ENCODE data around the gene ZBTB49. TPM values are rescaled to one million over a fixed set of nuclear protein-coding genes. Genes with fewer than 3 reads are reported as not detected.

The ZBTB49 gene
- total RNA-seq, 1 donor from 2014 or later: 4.9 TPM

DNA sequence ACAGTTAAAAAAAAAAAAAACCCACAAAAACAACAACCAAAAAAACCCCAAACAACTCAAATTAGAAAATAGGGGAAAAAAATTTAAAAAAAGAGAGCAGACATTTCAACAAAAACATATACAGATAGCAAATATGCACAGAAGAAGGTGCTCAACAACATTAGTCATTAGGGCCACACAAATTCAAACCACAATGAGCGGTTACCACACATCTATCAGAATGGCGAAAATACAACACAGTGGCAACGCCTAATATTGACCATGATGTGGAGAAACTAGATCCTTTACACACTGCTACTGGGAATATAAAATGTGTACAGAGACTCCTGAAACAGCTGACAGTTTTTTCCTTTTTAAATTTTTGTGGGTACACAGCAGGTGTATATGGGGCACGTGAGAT, 19.5 kb upstream of the ZBTB49 start:
- TF ChIP-seq, protein P1, sequence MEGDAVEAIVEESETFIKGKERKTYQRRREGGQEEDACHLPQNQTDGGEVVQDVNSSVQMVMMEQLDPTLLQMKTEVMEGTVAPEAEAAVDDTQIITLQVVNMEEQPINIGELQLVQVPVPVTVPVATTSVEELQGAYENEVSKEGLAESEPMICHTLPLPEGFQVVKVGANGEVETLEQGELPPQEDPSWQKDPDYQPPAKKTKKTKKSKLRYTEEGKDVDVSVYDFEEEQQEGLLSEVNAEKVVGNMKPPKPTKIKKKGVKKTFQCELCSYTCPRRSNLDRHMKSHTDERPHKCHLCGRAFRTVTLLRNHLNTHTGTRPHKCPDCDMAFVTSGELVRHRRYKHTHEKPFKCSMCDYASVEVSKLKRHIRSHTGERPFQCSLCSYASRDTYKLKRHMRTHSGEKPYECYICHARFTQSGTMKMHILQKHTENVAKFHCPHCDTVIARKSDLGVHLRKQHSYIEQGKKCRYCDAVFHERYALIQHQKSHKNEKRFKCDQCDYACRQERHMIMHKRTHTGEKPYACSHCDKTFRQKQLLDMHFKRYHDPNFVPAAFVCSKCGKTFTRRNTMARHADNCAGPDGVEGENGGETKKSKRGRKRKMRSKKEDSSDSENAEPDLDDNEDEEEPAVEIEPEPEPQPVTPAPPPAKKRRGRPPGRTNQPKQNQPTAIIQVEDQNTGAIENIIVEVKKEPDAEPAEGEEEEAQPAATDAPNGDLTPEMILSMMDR (IDR thresholded peaks at IDR 0.05): no peak
- intact Hi-C loops (cut with DNase I): no loop called here
- H3K27ac ChIP-seq: peak overlapping the region; percentile 81
- no peak overlapping the region for H3K4me3 ChIP-seq
- H3K4me1 ChIP-seq: peaks cover 5% of the 10 kb centered on the region
- no peaks in the 10 kb centered on the region for H3K9me3 ChIP-seq
- ATAC-seq (peak in 1 of 2 donors; percentile 42), DNase-seq (no peak)
- H3K36me3 ChIP-seq: peaks cover 80% of the 10 kb centered on the region
- H3K27me3 ChIP-seq (ENCODE audit: low read depth): no peaks in the 10 kb centered on the region

- Histone ChIP-seq H3K4me1 (peaks cover 5% of the 10 kb centered on the region), H3K27ac (no peak overlapping the region), H3K27me3 (ENCODE audit: low read depth) (no peaks in the 10 kb centered on the region), H3K36me3 (peaks cover 91% of the 10 kb centered on the region), H3K9me3 (no peaks in the 10 kb centered on the region), H3K4me3 (no peak overlapping the region)
- TF ChIP-seq, protein P1 (IDR thresholded peaks at IDR 0.05): no peak
- intact Hi-C loops (cut with DNase I): no loop called here
- ATAC-seq: peak; percentile 30 to 58
- DNase-seq: peak; percentile 81
Observed at GRCh38 chr4:4271912-4272311, 18.1 kb upstream of the ZBTB49 start.

DNA sequence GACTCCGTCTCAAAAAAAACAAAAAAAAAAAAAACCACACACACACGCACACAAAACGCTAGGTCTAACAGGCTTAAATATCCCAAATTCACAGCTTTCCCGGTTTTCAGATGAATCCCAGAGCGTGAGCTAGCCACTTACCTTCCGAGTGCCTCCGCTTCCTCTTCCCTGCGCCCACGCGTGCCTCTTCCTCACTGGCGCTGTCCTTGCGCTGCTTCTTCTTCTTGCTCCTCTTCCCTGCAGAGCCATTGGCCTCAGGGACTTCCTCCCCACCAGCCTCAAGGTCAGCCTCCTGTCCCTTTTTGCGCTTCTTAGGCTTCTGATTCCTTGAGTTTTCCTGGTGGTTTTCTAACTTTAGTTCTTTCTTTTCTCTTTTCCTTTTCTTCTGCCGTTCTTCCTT, 15.8 kb upstream of the ZBTB49 start:
- Histone ChIP-seq H3K36me3 (peaks cover 96% of the 10 kb centered on the region), H3K9me3 (no peaks in the 10 kb centered on the region), H3K4me1 (peaks cover 2% of the 10 kb centered on the region), H3K4me3 (no peak overlapping the region), H3K27me3 (ENCODE audit: low read depth) (no peaks in the 10 kb centered on the region), H3K27ac (no peak overlapping the region)
- DNase-seq (peak; percentile 59), ATAC-seq (no peak)
- intact Hi-C loops (cut with DNase I): no loop called here
- TF ChIP-seq, protein P1 (IDR thresholded peaks at IDR 0.05): no peak

- TF ChIP-seq, protein P1 (IDR thresholded peaks at IDR 0.05): no peak
- H3K4me3 ChIP-seq: no peak overlapping the region
- no peaks in the 10 kb centered on the region for H3K9me3 ChIP-seq
- intact Hi-C loops (cut with DNase I): no loop called here
- H3K27ac ChIP-seq: no peak overlapping the region
- ATAC-seq (no peak), DNase-seq (no peak)
- peaks cover 100% of the 10 kb centered on the region for H3K36me3 ChIP-seq
- H3K4me1 ChIP-seq: no peaks in the 10 kb centered on the region
- H3K27me3 ChIP-seq (ENCODE audit: low read depth): no peaks in the 10 kb centered on the region
Observed at GRCh38 chr4:4277531-4277930, 12.5 kb upstream of the ZBTB49 start.

- no peak overlapping the region for H3K27ac ChIP-seq
- no peaks in the 10 kb centered on the region for H3K27me3 ChIP-seq (ENCODE audit: low read depth)
- intact Hi-C loops (cut with DNase I): no loop called here
- H3K4me1 ChIP-seq: no peaks in the 10 kb centered on the region
- H3K4me3 ChIP-seq: no peak overlapping the region
- DNase-seq (no peak), ATAC-seq (no peak)
- peaks cover 96% of the 10 kb centered on the region for H3K36me3 ChIP-seq
- no peaks in the 10 kb centered on the region for H3K9me3 ChIP-seq
- TF ChIP-seq, protein P1 (IDR thresholded peaks at IDR 0.05): no peak
Observed at GRCh38 chr4:4281787-4282186, 8.3 kb upstream of the ZBTB49 start.

Data from lower lobe of right lung (tissue), 2 donors.